Type B pancreatic cell (in vitro differentiated cells): ENCODE data around the gene KANSL1L. TPM values are rescaled to one million over a fixed set of nuclear protein-coding genes. Genes with fewer than 3 reads are reported as not detected.

ENCODE experiments used
- DNase-seq: peaks from one replicate; pipeline ENCODE4 v3.0.0; 2021; ENCODE audit warnings: mixed read lengths; ENCODE audit not compliant: unreplicated experiment; ENCODE audit errors: extremely low spot score
- H3K27ac Mint-ChIP-seq: 2 replicates; pipeline ENCODE4 v1.8.0; 2021; ENCODE audit warnings: mild to moderate bottlenecking, mixed read lengths
- H3K27me3 Mint-ChIP-seq: 2 replicates; pipeline ENCODE4 v1.8.0; 2021; ENCODE audit warnings: mixed read lengths
- H3K36me3 Mint-ChIP-seq: 2 replicates; pipeline ENCODE4 v1.8.0; 2021; ENCODE audit warnings: mixed read lengths
- H3K4me1 Mint-ChIP-seq: one replicate; pipeline ENCODE4 v1.8.0; 2021; ENCODE audit warnings: mixed read lengths; ENCODE audit not compliant: unreplicated experiment
- H3K4me3 Mint-ChIP-seq: 2 replicates; pipeline ENCODE4 v1.8.0; 2021; ENCODE audit warnings: mild to moderate bottlenecking, mixed read lengths
- H3K9me3 Mint-ChIP-seq: 2 replicates; pipeline ENCODE4 v1.8.0; 2021; ENCODE audit warnings: mixed read lengths
- total RNA-seq: library from RNA; stranded (reverse); gene quantifications from 2 replicates; pipeline ENCODE4 v1.2.1, GENCODE V29; 2021; ENCODE audit warnings: low replicate concordance
- TF ChIP-seq, protein P1 (sequence below): fragments of 200-600 bp; sonication (generic); conservative IDR thresholded peaks from 2 replicates; pipeline ENCODE4 v1.5.0; 2021; ENCODE audit warnings: antibody characterized with exemption, mild to moderate bottlenecking

Gene KANSL1L
- total RNA-seq, 1 donor from 2014 or later: 17.2 TPM

DNA sequence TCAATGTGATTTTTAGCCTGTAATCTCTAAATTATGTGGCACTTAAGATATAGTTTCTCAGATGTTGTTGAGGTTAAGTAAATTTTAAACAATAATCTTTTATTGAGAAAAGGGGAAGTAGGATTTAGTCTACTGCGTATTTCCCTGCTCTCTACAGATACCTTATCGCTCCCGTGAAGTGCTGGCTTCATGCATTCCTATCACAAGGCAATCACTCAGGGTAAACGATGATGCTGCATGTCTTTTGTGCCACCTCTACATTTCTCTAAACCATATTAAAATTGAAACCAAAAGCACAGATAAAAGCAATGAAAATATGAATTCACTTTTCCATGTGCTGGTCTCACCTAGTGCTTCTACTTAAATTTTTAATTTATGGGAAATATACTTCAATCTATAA lies 183.2 kb downstream of the KANSL1L start:
- TF ChIP-seq, protein P1, sequence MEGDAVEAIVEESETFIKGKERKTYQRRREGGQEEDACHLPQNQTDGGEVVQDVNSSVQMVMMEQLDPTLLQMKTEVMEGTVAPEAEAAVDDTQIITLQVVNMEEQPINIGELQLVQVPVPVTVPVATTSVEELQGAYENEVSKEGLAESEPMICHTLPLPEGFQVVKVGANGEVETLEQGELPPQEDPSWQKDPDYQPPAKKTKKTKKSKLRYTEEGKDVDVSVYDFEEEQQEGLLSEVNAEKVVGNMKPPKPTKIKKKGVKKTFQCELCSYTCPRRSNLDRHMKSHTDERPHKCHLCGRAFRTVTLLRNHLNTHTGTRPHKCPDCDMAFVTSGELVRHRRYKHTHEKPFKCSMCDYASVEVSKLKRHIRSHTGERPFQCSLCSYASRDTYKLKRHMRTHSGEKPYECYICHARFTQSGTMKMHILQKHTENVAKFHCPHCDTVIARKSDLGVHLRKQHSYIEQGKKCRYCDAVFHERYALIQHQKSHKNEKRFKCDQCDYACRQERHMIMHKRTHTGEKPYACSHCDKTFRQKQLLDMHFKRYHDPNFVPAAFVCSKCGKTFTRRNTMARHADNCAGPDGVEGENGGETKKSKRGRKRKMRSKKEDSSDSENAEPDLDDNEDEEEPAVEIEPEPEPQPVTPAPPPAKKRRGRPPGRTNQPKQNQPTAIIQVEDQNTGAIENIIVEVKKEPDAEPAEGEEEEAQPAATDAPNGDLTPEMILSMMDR: no peak
- Mint-ChIP-seq H3K27me3 (peaks cover 19% of the 10 kb centered on the region), H3K4me1 (no peaks in the 10 kb centered on the region), H3K36me3 (no peaks in the 10 kb centered on the region), H3K9me3 (no peaks in the 10 kb centered on the region), H3K4me3 (no peak overlapping the region), H3K27ac (no peak overlapping the region)
- no peak for DNase-seq

- DNase-seq: no peak
- Mint-ChIP-seq H3K27ac (no peak overlapping the region), H3K27me3 (peaks cover 22% of the 10 kb centered on the region), H3K9me3 (no peaks in the 10 kb centered on the region), H3K4me1 (no peaks in the 10 kb centered on the region), H3K36me3 (no peaks in the 10 kb centered on the region), H3K4me3 (no peak overlapping the region)
- TF ChIP-seq, protein P1: no peak
Observed at GRCh38 chr2:209986415-209986814, 184.8 kb downstream of the KANSL1L start.

- Mint-ChIP-seq H3K36me3 (no peaks in the 10 kb centered on the region), H3K27ac (no peak overlapping the region), H3K4me3 (no peak overlapping the region), H3K27me3 (peaks cover 22% of the 10 kb centered on the region), H3K9me3 (no peaks in the 10 kb centered on the region), H3K4me1 (no peaks in the 10 kb centered on the region)
- TF ChIP-seq, protein P1: no peak
- no peak for DNase-seq
Observed at GRCh38 chr2:209985874-209986273, 185.3 kb downstream of the KANSL1L start.

DNA sequence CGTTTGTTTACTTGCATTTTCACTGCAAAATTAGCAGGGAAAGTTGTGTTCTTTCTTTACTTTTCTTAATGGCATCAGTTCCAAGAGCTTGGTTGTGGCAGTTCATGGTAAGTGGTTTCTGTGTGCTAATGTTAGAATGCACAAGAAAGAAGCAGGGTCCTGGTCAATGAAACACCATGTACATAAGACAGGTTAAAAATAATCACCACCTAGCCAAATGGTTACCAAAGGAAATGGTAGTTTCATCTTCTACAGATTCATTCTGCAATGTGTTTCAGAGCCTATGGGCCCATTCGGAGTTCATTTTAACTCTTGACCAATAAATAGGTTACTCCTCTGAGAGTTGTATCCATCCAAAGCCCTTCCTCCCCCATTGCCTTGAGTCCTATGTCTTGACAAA lies 186.9 kb downstream of the KANSL1L start:
- TF ChIP-seq, protein P1: no peak
- Mint-ChIP-seq H3K36me3 (no peaks in the 10 kb centered on the region), H3K4me1 (no peaks in the 10 kb centered on the region), H3K27me3 (peaks cover 15% of the 10 kb centered on the region), H3K27ac (no peak overlapping the region), H3K9me3 (no peaks in the 10 kb centered on the region), H3K4me3 (no peak overlapping the region)
- no peak for DNase-seq

DNA sequence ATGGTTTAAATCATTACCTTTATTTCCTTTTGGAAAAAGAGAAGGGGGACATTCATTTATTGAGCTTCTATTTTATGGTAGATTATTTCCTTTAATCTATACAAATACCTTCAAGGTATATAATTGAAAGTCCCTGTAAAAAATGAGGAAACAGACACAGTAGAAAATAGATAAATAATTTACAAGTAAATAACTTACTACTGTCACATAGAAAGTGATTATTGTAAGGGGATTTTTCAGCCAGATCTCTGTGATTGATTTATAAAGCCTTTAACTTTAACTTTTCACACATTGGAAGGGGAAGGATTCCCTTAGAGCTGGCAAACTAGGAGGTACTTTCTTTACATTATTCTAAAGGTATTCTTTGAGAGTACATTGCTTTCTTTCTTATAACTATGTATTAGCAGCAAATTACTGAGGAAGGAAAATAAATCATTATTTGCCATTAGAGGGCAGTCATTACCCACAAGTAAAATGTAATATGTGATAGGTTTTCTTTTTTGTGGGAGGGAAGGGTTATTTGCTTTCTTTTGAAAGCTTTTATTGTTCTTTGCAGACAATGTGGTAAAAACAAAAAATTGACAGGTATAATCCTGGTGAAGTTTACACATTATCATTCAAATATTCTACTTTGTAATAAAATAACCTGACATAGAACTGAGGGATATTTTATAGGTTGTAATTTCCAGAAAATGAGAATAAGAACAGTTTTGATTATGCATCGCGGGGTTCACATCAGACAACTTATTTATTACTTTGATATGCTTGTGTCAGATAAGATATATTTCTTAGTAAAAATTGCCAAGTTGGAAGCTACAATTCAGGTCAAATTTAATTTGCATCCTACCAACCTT lies 193.6 kb downstream of the KANSL1L start:
- Mint-ChIP-seq H3K9me3 (no peaks in the 10 kb centered on the region), H3K4me1 (no peaks in the 10 kb centered on the region)
- DNase-seq: no peak

More for the DNA sequence above, 193.6 kb downstream of the KANSL1L start:
- Mint-ChIP-seq H3K4me3 (no peak overlapping the region), H3K27me3 (peaks cover 2% of the 10 kb centered on the region), H3K36me3 (no peaks in the 10 kb centered on the region), H3K27ac (no peak overlapping the region)
- TF ChIP-seq, protein P1: peak; percentile 80
